Parathyroid adenoma (tissue), 2 donors: ENCODE measurements around the gene GIMAP4.
"Not testable (repeated sequence)": the region's sequence is repeated elsewhere in the genome, so short reads cannot be mapped to it uniquely, and the experiment has no call there.

Experiments used
- H2AFZ ChIP-seq: fragments of 300-600 bp; sonication (generic); one replicate; pipeline ENCODE4 v1.7.0; 2017; ENCODE audit warnings: antibody characterized with exemption, mild to moderate bottlenecking
- H3K27ac ChIP-seq: fragments of 300-600 bp; sonication (generic); one replicate; pipeline ENCODE4 v1.7.0; 2017
- H3K27me3 ChIP-seq: fragments of 300-600 bp; sonication (generic); one replicate; pipeline ENCODE4 v1.7.0; 2017; ENCODE audit warnings: low read length; ENCODE audit not compliant: control insufficient read depth, insufficient read depth
- H3K36me3 ChIP-seq: fragments of 300-600 bp; sonication (generic); one replicate; pipeline ENCODE4 v1.7.0; 2017; ENCODE audit warnings: low read length; ENCODE audit not compliant: control insufficient read depth, insufficient read depth
- H3K4me1 ChIP-seq: fragments of 300-600 bp; sonication (generic); one replicate; pipeline ENCODE4 v1.7.0; 2017; ENCODE audit warnings: control low read depth
- H3K4me2 ChIP-seq: fragments of 300-600 bp; sonication (generic); one replicate; pipeline ENCODE4 v1.7.0; 2017; ENCODE audit warnings: low read length
- H3K4me3 ChIP-seq: fragments of 300-600 bp; sonication (generic); one replicate; pipeline ENCODE4 v1.7.0; 2017; ENCODE audit warnings: low read depth, low read length
- H3K79me2 ChIP-seq: fragments of 300-600 bp; sonication (generic); one replicate; pipeline ENCODE4 v1.7.0; 2017; ENCODE audit warnings: control low read depth
- H3K9ac ChIP-seq: fragments of 300-600 bp; sonication (generic); one replicate; pipeline ENCODE4 v1.7.0; 2017; ENCODE audit warnings: mild to moderate bottlenecking
- H3K9me3 ChIP-seq: fragments of 300-600 bp; sonication (generic); one replicate; pipeline ENCODE4 v1.7.0; 2017; ENCODE audit warnings: low read length; ENCODE audit not compliant: control insufficient read depth
- TF ChIP-seq, protein P1 (sequence below): fragments of 300-600 bp; sonication (generic); IDR thresholded peaks from one replicate; pipeline ENCODE4 v1.7.0; 2017; ENCODE audit warnings: antibody characterized with exemption, mild to moderate bottlenecking
- donor health status: primary hyperparathyroidism.

The GIMAP4 gene

DNA sequence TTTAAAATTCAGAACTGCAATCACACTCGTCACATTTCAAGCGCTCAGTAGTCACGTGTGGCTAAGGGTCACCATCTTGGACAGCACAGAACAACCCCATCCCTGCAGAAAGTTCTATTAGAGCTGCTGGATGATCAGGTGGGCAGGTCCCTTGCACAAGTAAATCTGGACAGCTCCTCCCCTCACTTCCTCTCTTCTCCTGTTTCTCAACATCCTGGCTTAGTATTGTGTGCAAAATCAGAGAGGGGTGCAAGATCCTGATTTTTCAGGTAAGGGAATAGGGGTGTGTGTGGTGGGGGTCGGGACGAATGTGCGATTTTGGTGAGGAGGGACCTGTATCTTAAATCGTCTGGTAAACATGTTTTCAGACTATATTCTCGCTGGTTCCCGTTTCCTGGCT lies at the start of gene GIMAP4:
GIMAP4 (plus strand) TSS at position 222 of the 400 bp plus-strand sequence. CDS start 2,512 bp downstream, outside the sequence.
- no peaks in the 10 kb centered on the region for H3K79me2 ChIP-seq
- TF ChIP-seq, protein P1, sequence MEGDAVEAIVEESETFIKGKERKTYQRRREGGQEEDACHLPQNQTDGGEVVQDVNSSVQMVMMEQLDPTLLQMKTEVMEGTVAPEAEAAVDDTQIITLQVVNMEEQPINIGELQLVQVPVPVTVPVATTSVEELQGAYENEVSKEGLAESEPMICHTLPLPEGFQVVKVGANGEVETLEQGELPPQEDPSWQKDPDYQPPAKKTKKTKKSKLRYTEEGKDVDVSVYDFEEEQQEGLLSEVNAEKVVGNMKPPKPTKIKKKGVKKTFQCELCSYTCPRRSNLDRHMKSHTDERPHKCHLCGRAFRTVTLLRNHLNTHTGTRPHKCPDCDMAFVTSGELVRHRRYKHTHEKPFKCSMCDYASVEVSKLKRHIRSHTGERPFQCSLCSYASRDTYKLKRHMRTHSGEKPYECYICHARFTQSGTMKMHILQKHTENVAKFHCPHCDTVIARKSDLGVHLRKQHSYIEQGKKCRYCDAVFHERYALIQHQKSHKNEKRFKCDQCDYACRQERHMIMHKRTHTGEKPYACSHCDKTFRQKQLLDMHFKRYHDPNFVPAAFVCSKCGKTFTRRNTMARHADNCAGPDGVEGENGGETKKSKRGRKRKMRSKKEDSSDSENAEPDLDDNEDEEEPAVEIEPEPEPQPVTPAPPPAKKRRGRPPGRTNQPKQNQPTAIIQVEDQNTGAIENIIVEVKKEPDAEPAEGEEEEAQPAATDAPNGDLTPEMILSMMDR, result no peak
- H3K27me3 ChIP-seq, result no peaks in the 10 kb centered on the region
- peak within 1 kb of the TSS; percentile 55 for H3K27ac ChIP-seq
- H3K36me3 ChIP-seq, result no peaks in the 10 kb centered on the region
- H2AFZ ChIP-seq, result no peak within 1 kb of the TSS
- peak within 1 kb of the TSS; percentile 45 for H3K4me3 ChIP-seq
- H3K4me1 ChIP-seq, result no peaks in the 10 kb centered on the region
- H3K9me3 ChIP-seq, result no peaks in the 10 kb centered on the region
- no peak within 1 kb of the TSS for H3K9ac ChIP-seq
- peak within 1 kb of the TSS; percentile 21 for H3K4me2 ChIP-seq

DNA sequence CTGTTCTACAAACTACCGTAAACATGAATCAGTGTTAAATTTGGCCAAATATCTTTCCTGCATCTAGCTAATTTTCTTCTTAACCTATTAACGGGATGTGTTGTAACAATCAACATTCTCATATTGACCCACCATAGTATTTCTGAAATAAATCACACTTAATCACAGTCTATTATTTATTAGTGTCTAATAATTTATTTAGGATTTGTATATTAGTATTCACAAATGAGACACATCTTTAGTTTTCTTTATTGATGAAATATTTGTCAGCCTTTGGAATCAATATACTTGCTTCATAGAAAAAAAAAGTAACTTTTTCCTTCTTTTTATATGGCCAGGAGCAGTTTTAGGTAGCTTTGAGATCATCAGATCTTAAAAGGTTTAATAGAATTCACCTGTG lies 47.9 kb upstream of the GIMAP4 start:
- TF ChIP-seq, protein P1, result no peak
- H3K27ac ChIP-seq, result peak overlapping the region; percentile 33
- no peak overlapping the region for H2AFZ ChIP-seq
- H3K36me3 ChIP-seq, result no peaks in the 10 kb centered on the region
- no peak overlapping the region for H3K4me3 ChIP-seq
- H3K9ac ChIP-seq, result no peak overlapping the region
- H3K4me1 ChIP-seq, result no peaks in the 10 kb centered on the region
- no peaks in the 10 kb centered on the region for H3K79me2 ChIP-seq
- H3K4me2 ChIP-seq, result no peak overlapping the region
- no peaks in the 10 kb centered on the region for H3K27me3 ChIP-seq
- H3K9me3 ChIP-seq, result no peaks in the 10 kb centered on the region

DNA sequence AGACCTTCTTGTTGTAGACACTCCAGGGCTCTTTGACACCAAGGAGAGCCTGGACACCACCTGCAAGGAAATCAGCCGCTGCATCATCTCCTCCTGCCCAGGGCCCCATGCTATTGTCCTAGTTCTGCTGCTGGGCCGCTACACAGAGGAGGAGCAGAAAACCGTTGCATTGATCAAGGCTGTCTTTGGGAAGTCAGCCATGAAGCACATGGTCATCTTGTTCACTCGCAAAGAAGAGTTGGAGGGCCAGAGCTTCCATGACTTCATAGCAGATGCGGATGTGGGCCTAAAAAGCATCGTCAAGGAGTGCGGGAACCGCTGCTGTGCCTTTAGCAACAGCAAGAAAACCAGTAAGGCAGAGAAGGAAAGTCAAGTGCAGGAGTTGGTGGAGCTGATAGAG lies 47.0 kb upstream of the GIMAP4 start:
- Histone ChIP-seq H3K9ac (no peak overlapping the region), H2AFZ (no peak overlapping the region), H3K4me3 (no peak overlapping the region), H3K27ac (peak overlapping the region; percentile 33), H3K27me3 (no peaks in the 10 kb centered on the region), H3K4me1 (no peaks in the 10 kb centered on the region), H3K79me2 (no peaks in the 10 kb centered on the region), H3K4me2 (peak overlapping the region; percentile 22), H3K36me3 (no peaks in the 10 kb centered on the region), H3K9me3 (no peaks in the 10 kb centered on the region)
- TF ChIP-seq, protein P1, result no peak

DNA sequence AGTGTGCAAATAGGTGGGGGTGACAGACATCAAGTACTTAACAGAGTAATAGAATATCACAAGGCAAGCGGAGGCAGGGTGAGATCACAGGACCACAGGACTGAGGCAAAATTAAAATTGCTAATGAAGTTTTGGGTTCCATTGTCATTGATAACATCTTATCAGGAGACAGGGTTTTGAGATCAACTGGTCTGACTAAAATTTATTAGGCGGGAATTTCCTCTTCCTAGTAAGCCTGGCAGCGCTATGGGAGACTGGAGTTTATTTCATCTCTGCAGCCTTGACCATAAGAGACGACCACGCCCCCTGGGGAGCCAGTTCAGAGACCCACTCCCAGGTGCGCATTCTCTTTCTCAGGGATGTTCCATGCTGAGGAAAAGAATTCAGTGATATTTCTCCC lies 44.3 kb upstream of the GIMAP4 start:
- not testable (repeated sequence) for H3K9me3 ChIP-seq, H3K4me2 ChIP-seq, H2AFZ ChIP-seq, H3K27ac ChIP-seq, H3K27me3 ChIP-seq, H3K4me3 ChIP-seq, H3K4me1 ChIP-seq, H3K36me3 ChIP-seq, H3K9ac ChIP-seq, H3K79me2 ChIP-seq

DNA sequence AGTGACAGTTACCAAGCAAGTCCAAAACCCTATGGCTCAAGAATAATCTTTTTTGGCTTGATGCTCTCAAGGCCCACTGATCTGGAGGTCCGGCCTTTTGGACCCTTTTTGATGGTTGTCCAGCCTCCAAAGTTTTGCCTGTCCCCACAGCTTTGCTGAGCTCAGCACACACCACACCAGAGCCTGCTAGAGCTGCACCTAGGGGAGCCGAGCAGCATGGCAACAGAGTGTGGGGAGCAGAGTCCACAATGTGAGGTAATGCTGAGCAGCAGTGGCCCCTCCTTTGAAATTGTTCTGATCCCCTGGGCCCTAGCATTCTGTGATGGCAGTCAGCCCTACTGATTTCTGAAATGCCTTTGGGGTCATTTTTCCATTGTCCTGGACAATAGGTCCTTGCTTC lies 43.2 kb upstream of the GIMAP4 start:
- Histone ChIP-seq H3K4me3 (no peak overlapping the region), H2AFZ (no peak overlapping the region), H3K79me2 (no peaks in the 10 kb centered on the region), H3K9me3 (no peaks in the 10 kb centered on the region), H3K36me3 (no peaks in the 10 kb centered on the region), H3K27me3 (no peaks in the 10 kb centered on the region), H3K27ac (no peak overlapping the region), H3K4me1 (no peaks in the 10 kb centered on the region), H3K9ac (no peak overlapping the region), H3K4me2 (no peak overlapping the region)
- TF ChIP-seq, protein P1, result no peak
